NK-92 (cell line): ENCODE results near the gene EXOSC2.

ENCODE experiments used
- DNase-seq: peaks from one replicate; lab custom pipeline; 2025; ENCODE audit not compliant: unreplicated experiment; lab: John Stamatoyannopoulos, UW

EXOSC2 gene

DNA sequence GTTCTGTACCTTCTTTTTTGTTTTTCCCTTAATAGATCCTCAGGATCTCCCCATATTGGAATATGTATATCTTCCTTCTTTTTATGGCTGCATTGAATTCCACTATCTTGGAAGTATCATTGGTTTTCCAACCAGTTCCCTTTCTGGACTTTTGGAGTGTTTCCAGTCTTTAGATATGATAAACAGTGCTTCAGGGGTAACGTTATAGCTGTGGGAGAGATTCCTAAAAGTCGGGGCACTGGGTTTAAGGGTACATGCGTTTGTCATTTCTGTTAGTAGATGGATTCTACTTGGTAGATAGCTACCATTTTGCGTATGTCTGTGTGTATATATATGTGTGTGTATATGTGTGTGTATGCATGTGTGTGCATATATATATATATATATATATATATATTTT, 42.0 kb downstream of the EXOSC2 start:
- DNase-seq: no peak

DNA sequence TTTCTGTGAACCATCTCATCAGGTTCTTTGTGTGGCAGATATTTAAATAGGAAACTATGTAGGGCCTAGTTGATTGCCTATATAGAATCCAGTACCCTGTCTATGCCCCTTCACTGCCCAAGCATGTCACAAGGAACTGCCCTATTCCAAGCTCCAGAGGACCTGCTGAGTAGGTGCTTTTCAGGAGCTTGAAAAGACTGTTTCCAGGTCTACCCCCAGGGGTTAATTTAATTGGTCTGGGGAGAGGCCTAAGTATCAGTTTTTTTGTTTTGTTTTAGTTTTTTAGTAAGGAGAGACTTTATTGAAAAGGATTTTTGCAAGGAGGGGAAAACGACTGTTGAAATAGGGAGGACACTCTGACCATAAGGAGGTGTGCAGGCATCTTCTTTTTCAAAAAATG, 43.3 kb downstream of the EXOSC2 start:
- no peak for DNase-seq

DNA sequence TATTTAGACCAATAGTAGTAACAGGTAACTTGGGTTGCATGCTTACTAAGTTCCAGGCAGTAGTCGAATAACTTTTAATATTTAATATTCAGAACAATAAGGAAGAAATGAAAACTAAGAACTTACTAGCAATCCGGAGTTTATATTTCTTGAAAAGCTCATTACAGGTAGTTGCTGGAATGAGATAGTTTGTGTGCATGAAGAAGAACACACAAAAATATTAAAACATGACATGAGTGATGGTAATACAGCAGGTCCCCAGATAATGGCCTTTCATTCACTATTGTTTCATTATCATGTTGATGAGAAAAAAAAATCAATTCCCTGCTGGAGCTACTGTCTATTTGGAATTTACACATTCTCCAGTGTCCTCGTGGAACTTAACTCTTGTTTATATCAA, 44.7 kb downstream of the EXOSC2 start:
- DNase-seq: no peak

DNA sequence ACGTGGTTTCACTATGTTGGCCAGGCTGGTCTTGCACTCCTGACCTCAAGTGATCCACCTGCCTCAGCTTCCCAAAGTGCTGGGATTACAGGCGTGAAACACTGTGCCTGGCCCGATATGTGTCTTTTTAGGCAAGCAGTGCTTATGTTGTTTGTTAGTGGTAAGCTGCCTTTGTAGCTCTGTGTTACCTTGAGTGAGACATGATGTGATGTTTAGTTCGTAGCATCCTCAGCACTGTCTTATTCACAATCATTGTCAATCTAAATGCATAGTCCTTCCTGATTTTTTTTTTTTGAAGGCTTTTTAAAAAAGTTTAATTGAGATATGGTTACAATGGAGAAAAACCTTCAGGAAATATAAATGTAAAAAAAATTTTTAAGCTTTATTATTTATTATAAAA, 45.5 kb downstream of the EXOSC2 start:
- DNase-seq: no peak

DNA sequence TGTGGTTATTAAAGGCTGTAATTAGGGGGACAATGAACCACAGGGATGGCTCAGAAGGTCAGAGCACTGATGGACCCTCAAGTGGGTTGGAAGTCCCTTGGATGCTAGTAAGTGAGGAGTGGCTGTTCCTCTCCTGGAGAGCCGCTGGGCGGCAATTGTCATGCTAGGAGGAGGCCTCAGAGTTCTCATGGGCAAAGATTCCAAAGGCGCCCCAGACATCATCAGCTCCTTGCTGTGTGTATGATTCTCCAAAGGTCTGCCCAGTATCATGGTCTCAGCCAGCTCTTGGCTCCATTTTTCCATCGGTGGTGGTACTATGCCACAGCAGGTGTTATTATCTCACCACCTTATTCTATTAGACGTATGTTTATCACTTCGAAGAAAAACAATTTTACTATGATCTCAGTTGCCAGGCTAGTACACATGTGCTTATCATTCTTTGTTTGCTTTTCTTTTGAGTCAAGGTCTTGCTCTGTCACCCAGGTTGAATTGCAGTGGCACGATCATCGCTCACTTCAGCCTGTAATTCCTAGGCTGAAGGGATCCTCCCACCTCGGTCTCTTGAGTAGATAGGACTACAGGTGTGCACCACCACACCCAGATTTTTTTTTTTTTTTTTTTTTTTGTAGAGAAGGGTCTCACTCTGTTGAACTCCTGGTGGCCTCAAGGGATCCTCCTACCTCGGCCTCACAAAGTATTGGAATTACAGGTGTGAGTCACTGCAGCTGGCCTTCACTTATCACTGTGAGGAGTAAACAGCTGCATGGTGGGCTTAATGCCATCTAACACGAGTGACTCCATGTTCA, 46.8 kb downstream of the EXOSC2 start:
- no peak for DNase-seq

DNA sequence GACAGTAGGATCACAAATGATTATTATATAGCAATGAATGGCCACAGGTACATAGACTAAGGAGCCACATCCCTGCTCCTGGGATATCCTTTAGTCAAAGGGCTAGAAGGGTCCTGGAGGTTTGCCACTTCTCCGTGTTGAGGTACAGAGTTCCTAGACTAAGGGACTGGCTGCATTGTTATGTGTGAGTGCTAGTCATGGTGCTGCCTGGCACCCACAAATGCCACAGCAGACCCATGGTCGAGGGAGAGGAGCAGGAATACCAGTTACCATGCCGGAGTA, 47.4 kb downstream of the EXOSC2 start:
- DNase-seq: no peak

DNA sequence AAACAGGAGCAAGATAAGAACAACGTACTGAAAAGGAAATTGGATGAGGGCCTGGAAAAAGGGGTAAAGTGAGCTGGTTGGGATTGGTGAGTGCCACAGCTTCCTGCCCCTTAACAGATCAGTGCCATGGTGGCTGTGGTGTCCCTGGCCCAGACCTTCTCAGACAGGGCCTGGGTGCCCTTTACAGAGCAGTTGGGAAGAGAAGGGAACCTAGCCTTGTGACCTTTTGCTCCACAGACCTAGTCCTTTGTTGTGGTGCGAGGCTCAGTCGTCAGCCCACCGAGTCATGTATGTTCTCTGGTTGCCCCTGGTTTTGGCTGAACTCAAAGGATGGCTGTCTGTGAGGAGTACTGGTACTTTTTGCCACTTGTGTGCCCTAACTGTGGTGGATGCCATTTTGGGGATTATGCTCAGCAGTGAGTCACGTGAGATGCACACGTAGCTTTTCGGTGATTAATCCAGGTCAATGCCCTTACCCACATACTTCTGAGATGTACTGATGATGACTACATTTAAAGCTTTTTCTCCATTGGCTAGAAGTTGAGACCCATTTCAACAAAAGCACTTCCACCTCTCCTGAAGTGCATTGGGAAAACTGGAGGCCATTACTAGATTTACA, 48.4 kb downstream of the EXOSC2 start:
- no peak for DNase-seq

DNA sequence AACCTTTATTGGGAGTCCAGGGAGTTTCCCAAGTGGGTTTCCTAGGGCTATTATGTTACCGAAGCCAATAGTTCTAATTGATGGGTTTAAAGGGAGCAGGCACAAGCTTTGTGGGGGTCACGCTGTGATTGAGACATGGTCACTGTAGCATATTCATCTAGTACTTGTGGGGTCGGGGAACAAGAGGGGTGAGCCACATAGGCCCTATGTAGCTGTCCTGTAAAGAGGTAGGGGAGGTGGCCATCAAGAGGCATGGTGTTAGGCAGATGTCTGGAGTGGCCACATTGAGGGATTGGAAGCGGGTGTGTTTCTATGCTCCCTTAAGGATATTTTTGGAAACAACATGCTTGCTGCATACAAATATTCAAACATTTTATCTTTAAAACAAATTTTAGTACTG, 50.1 kb downstream of the EXOSC2 start:
- DNase-seq: no peak

DNA sequence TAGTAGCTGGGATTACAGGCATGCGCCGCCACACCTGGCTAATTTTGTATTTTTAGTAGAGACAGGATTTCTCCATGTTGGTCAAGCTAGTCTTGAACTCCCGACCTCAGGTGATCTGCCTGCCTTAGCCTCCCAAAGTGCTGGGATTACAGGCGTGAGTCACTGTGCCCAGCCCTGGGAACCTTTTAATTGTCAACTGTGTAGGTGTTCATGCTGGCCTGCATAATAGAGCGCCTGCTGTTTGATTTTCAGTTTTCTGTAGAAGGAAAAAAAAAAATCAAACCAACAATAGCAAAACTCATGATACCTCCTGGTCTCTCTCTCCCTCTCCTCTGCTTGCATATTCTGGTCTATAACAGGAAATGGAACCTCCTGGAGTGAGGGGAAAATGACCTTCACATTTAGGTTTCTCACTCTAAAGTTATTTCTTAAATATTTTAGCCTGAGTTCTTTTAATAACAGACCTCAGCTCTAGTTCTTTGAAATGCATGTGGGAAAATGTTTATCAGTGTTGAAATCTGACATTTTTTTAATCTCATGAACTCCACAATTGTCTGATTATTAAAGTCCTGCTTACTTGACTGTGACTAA, 51.7 kb downstream of the EXOSC2 start:
- no peak for DNase-seq

DNA sequence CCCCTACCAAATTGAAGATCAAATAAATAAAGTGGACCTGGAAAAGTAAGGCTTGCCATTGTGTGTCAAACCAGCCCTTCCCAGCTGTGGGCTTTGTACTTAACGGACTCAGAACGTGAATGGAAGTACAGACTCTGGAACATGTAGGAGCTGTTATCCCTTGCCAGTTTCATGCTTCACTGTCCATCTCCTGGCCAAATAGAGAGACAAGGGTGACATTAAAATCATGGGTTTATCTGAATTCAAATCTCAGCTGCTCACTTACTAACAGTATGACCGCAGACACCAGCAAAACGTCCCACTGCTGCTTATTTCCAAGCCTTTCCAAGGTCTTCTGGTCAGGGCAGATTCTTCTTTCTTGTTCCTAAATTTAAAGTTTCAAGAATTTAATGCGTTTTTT, 52.2 kb downstream of the EXOSC2 start:
- DNase-seq: no peak

DNA sequence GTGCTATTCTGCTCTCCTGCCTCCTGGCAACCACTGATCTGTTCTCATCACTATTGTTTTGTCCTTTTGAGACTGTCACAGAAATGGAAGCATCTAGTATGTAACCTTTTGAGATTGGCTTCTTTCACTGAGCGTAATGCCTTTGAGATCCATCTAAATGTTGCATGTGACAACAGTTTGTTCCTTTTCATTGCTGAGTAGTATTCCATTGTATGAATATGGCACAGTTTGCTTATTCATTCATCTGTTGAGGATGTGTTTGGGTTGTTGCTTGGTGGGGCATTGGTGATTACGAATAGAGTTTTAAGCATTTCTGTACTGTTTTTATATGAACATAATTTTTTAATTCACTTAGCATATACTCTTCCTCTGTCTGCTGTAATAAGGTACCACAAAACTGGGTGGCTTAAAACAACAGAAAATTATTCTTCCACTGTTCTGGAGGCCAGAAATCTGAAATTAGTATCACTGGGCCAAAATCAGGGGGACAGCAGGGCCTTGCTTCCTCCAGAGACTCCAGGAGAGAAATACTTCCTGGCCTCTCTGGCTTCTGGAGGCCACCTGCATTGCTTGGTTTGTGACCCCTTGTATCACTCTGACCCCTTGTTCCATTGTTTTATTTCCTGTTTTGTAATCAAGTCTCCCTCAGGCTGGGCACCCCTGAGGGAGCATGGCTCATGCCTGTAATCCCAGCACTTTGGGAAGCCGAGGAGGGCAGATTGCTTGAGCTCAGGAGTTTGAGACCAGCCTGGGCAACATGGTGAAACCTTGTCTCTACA, 53.0 kb downstream of the EXOSC2 start:
- no peak for DNase-seq

DNA sequence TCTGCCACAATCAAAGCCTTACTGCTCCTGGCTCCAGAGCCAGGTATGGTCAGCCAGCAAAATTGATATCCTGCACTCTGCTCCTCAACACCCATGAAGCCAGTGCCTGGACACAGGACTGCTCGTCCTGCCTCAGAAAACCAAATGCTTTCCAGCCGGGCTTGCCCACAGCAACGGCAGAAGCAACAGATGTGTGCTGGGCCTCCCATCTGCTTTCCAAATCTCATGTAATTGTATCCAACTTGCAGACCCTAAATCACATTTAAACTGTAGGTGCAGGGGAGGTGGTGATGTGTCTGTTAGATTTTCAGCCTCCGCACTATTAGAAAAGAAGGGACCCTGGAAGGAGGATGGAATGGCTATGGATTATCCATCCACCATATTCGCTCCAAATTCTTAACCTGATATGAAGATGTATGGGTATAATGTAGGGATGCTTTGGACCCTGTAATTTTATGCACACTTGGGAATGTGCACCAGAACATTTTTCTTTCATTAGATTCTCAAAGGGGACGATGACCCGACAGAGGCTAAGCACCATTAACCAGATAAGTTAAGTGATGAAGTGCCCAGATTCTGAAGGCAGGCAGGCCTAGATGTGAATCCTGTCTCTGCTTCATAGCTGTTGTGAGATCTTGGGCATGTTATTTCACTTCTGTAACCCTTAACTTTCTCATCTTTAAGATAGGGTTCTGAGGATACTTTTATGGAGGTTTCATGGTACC, 58.2 kb downstream of the EXOSC2 start:
- DNase-seq: no peak
